NCI-H2171 (cell line): ENCODE measurements around the gene GALNT17.

Experiments
- DNase-seq: peaks from one replicate; lab custom pipeline; 2025; lab: John Stamatoyannopoulos, UW

GALNT17 gene

GRCh38 chr7:71506822-71507221 is 374.9 kb downstream of the GALNT17 start:
- no peak for DNase-seq

GRCh38 chr7:71507680-71508602 is 376.0 kb downstream of the GALNT17 start:
- no peak for DNase-seq

DNA sequence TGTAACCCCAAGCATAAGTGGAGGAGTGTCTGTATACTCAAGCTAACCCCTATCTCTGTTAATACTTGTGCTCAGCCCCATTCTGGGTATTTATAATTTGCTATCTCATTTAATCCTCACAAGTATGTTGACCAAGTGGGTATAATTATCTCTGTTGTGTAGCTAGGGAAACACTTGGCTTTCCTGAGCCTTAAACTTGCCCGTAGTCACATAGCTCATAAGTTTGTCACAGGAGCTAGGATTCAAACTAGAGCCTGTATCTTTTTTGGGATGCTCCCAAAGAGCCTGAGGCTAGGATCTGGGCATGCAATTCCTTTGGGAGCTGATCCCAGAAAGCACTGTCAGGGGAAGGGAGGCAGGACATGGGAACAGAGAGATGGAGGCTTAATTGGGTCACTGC is 377.4 kb downstream of the GALNT17 start:
- DNase-seq, result no peak

DNA sequence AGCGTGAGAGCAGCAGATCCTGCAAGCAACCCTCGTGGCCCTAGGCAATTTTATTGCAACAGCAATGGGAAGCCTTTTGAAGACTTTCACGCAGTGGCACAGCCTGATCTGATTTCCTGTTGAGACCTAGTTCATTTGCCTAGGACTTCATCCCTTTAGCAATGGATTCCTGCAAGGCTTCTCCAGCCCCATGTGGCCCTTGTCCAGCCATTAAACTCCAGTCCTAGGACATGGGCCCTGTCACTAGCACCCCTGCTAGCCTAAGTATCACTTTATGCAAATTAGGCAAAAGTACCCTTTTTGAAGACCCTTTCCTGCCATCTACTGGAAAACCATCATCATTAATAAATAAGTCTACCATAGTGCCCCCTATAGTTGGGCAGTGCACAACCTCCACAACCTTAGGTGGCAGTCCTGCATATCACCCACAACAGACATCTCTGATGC is 379.4 kb downstream of the GALNT17 start:
- peak; percentile 12 for DNase-seq

DNA sequence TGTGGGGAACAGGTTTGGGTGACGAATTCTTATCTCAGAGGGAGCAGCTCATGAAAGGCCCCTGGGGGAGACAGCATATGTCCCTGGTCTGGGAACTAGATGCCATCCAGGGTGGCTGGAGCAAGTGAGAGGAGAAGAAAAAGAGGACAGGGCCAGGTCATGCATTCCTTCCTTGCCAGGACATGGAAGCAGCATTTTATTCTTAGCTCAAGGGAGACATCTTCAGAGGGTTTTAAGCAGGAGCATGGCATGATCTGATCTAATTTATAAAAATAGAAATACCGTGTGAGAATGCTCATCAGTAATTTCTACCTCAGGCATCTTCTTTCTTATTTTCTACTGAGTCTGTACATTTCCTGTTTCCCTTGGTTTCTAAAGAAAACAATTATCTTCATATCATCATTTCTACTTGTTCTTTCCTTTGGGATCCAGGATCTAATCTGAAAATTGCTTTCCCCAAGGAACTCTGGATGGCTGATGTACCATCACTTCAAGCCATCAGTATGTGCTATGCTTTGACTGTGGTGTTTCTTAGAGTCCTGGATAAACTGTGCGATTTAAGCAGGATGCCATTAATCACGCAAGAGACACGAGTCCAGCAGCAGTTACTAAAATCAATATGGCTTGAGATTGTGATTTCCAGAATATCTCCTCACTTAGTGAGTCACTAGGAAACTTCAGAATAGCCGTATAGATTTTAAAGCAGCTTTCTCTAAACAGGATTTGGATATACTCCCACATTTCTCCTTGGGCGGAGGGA is 386.2 kb downstream of the GALNT17 start:
- no peak for DNase-seq

DNA sequence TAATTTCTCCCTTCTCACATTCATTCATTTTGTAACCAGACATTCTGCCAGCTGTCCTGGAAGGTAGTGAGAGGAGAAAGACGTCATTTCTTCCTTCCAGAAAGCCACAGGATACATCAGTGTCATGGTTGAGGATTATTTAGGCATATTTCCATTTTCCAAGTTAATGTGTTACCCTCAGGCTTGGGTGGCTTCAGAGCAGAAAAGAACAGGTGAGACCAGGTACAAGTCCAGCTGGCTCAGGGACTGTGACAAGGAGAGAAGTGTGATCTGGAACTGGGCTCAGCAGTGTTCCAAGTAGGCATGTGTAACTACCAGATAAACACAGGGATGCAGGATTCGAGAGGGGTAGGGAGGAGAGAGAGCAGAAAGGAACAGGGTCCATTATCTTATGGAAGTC is 386.9 kb downstream of the GALNT17 start:
- DNase-seq, result no peak

GRCh38 chr7:71521506-71521905 is 389.6 kb downstream of the GALNT17 start:
- peak; percentile 91 for DNase-seq

- no peak for DNase-seq
Measured at GRCh38 chr7:71526106-71526505, 394.2 kb downstream of the GALNT17 start.

GRCh38 chr7:71527213-71527612 is 395.3 kb downstream of the GALNT17 start:
- no peak for DNase-seq

GRCh38 chr7:71535616-71536015 is 403.7 kb downstream of the GALNT17 start:
- DNase-seq, result peak; percentile 7

- DNase-seq, result no peak
Measured at GRCh38 chr7:71538210-71538609, 406.3 kb downstream of the GALNT17 start.

- DNase-seq, result no peak
Measured at GRCh38 chr7:71539615-71540014, 407.7 kb downstream of the GALNT17 start.

- no peak for DNase-seq
Measured at GRCh38 chr7:71541707-71542353, 409.9 kb downstream of the GALNT17 start.

DNA sequence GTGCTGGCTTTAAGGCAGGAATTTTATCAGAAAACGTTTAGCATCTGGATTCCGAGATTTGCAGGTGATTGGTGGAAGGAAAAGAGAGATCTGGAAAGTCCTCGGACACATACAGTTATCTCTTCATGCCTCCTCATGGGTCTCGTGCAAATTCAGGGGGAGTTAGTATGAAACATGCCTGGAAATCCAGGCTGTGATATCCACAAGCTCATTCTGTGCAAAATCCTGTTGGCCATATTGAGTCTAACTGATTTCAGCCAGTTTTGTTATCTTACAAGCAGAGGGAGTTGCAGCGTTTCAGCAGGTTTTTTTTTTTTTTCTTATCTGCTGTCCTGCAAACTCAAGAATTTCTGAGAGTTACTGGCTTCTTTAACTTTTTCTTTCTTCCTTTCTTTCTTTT is 411.5 kb downstream of the GALNT17 start:
- no peak for DNase-seq

GRCh38 chr7:71544816-71545215 is 412.9 kb downstream of the GALNT17 start:
- no peak for DNase-seq

GRCh38 chr7:71547426-71547825 is 415.5 kb downstream of the GALNT17 start:
- DNase-seq, result no peak

DNA sequence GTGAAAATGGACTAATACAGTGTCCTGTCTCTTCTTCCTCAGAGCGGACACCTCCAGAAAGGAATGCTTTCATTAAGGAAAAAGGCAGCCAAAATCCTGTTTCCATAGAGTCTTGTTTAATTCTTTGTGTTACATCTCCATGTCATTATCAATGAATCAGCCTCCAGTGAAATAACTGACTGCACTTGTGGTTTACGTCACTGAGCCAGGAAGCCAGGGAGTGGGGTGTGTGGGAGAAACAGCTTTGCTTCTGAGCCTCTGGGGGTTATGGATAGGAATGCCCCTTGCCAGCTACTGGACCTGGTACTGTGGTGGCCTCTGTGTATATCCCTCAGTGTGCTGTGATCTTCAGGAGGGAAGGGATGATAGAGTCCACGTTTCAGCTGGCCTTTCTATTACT is 416.8 kb downstream of the GALNT17 start:
- DNase-seq, result no peak

DNA sequence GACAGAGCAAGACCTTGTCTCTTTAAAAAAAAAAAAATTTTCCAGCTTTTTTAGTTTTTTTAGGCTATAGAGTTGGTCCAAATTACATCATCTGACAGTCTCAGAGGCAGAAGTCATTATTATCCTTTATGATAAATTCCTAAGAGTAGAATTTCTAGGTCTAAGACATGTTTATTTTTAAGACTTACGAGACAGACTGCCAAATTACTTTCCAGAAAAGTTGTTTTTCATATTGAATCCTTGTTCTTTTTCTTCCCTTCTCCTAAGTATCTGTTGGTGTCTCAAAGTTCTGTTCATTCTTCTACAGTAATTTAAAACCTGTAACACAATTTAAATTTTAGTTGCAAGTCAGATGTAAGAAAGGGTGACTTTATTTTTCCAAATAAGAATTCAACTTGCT is 421.4 kb downstream of the GALNT17 start:
- DNase-seq, result no peak

DNA sequence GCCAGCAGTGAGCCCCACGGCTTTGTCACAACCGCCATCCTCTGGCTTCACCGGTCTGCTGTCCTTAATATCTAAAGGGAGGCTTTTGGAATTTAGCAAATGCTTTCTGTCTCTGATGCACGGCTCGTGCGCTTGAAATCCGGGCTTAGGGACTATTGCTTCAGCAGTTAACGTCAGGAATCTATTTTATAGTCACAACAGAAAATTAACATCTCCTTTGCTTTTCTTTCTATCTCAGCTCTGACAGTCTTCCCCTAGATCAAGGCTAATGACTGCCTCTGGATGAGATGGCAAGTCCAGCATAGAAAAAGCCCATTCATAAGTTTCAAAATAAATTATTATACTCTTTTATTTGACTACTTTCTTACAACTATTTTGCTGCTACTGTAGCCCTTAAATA is 423.8 kb downstream of the GALNT17 start:
- no peak for DNase-seq

GRCh38 chr7:71558806-71559613 is 427.1 kb downstream of the GALNT17 start:
- no peak for DNase-seq

GRCh38 chr7:71560354-71560995 is 428.5 kb downstream of the GALNT17 start:
- no peak for DNase-seq
